GM23338 (cell line): ENCODE measurements around the gene SEMA4D.

Source experiments
- CREB1 ChIP-seq: fragments of 250-450 bp; sonication (Bioruptor Pico); IDR thresholded peaks from 2 replicates; pipeline ENCODE4 v1.5.0; 2020; ENCODE audit warnings: low read depth, mild to moderate bottlenecking, moderate library complexity
- EZH2 ChIP-seq: fragments of 200-600 bp; sonication (generic); IDR thresholded peaks from one replicate; pipeline ENCODE4 v1.8.0; 2017; ENCODE audit warnings: antibody characterized with exemption, mild to moderate bottlenecking, low read depth; ENCODE audit not compliant: unreplicated experiment
- EZH2phosphoT487 ChIP-seq: fragments of 200-600 bp; sonication (generic); IDR thresholded peaks from one replicate; pipeline ENCODE4 v1.8.1; 2018; ENCODE audit warnings: antibody characterized with exemption; ENCODE audit not compliant: unreplicated experiment
- JUNB ChIP-seq: IDR thresholded peaks from one replicate; pipeline ENCODE4 v1.6.1; 2016; ENCODE audit warnings: antibody characterized with exemption; ENCODE audit not compliant: unreplicated experiment
- NANOG ChIP-seq: IDR thresholded peaks from 2 replicates; pipeline ENCODE4 v1.6.1; 2016; ENCODE audit warnings: antibody characterized with exemption, borderline replicate concordance
- POLR2AphosphoS5 ChIP-seq: IDR thresholded peaks from 2 replicates; pipeline ENCODE4 v1.6.1; 2016; ENCODE audit warnings: antibody characterized with exemption, low read depth
- ZNF114 ChIP-seq: fragments of 250-450 bp; sonication (Bioruptor Pico); IDR thresholded peaks from 2 replicates; pipeline ENCODE4 v1.5.0; 2020; ENCODE audit warnings: mild to moderate bottlenecking, moderate library complexity
- TF ChIP-seq, protein P1 (sequence below), 2 experiments: fragments of 200-600 bp in 1 of 2; sonication (generic) in 1 of 2; conservative IDR thresholded peaks; 2 replicates each; pipeline versions ENCODE4 v1.5.1 to v1.6.1; 2016 to 2017; ENCODE audit warnings: antibody characterized with exemption in 2 of 2, low read depth in 2 of 2, mild to moderate bottlenecking in 2 of 2, moderate library complexity in 1 of 2
- TF ChIP-seq, protein P2 (sequence below): IDR thresholded peaks from one replicate; pipeline ENCODE4 v1.6.1; 2018; ENCODE audit warnings: antibody characterized with exemption; ENCODE audit not compliant: unreplicated experiment
- TF ChIP-seq, protein P3 (sequence below): IDR thresholded peaks from 2 replicates; pipeline ENCODE4 v1.6.1; 2016; ENCODE audit warnings: antibody characterized with exemption

DNA sequence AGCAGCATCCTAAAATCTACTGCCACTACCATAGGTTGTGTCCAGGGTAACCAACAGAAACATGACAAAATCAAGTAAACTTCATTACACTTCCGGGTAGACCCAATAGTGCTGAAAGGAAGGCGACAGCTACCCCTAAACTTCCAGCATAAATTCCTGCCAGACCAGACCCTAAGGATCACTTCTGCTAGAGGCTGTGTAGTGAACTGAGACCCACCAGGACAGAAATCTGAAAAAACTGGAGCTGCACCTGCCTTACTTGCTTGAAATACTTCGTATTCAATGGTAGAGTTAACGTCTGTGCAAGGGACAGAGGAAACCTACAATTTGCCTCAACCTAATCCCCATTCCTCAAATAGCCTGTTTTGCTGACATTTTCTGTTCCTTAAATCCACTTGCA, 180.6 kb downstream of the SEMA4D start:
- TF ChIP-seq, protein P1, sequence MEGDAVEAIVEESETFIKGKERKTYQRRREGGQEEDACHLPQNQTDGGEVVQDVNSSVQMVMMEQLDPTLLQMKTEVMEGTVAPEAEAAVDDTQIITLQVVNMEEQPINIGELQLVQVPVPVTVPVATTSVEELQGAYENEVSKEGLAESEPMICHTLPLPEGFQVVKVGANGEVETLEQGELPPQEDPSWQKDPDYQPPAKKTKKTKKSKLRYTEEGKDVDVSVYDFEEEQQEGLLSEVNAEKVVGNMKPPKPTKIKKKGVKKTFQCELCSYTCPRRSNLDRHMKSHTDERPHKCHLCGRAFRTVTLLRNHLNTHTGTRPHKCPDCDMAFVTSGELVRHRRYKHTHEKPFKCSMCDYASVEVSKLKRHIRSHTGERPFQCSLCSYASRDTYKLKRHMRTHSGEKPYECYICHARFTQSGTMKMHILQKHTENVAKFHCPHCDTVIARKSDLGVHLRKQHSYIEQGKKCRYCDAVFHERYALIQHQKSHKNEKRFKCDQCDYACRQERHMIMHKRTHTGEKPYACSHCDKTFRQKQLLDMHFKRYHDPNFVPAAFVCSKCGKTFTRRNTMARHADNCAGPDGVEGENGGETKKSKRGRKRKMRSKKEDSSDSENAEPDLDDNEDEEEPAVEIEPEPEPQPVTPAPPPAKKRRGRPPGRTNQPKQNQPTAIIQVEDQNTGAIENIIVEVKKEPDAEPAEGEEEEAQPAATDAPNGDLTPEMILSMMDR (conservative IDR thresholded peaks at IDR 0.05; ENCODE audit: low read depth in 2 of 2): no peak
- TF ChIP-seq, protein P2, sequence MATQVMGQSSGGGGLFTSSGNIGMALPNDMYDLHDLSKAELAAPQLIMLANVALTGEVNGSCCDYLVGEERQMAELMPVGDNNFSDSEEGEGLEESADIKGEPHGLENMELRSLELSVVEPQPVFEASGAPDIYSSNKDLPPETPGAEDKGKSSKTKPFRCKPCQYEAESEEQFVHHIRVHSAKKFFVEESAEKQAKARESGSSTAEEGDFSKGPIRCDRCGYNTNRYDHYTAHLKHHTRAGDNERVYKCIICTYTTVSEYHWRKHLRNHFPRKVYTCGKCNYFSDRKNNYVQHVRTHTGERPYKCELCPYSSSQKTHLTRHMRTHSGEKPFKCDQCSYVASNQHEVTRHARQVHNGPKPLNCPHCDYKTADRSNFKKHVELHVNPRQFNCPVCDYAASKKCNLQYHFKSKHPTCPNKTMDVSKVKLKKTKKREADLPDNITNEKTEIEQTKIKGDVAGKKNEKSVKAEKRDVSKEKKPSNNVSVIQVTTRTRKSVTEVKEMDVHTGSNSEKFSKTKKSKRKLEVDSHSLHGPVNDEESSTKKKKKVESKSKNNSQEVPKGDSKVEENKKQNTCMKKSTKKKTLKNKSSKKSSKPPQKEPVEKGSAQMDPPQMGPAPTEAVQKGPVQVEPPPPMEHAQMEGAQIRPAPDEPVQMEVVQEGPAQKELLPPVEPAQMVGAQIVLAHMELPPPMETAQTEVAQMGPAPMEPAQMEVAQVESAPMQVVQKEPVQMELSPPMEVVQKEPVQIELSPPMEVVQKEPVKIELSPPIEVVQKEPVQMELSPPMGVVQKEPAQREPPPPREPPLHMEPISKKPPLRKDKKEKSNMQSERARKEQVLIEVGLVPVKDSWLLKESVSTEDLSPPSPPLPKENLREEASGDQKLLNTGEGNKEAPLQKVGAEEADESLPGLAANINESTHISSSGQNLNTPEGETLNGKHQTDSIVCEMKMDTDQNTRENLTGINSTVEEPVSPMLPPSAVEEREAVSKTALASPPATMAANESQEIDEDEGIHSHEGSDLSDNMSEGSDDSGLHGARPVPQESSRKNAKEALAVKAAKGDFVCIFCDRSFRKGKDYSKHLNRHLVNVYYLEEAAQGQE: no peak
- TF ChIP-seq CREB1 (CRISPR knock-in tag) (no peak), EZH2phosphoT487 (no peak), JUNB (no peak), EZH2 (no peak), POLR2AphosphoS5 (no peak; the same call in 1 of the 2 replicates), NANOG (no peak), ZNF114 (CRISPR knock-in tag) (no peak)
- TF ChIP-seq, protein P3, sequence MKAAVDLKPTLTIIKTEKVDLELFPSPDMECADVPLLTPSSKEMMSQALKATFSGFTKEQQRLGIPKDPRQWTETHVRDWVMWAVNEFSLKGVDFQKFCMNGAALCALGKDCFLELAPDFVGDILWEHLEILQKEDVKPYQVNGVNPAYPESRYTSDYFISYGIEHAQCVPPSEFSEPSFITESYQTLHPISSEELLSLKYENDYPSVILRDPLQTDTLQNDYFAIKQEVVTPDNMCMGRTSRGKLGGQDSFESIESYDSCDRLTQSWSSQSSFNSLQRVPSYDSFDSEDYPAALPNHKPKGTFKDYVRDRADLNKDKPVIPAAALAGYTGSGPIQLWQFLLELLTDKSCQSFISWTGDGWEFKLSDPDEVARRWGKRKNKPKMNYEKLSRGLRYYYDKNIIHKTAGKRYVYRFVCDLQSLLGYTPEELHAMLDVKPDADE: no peak
